ENCODE measurements around the gene COL23A1. TPM values are rescaled to one million over a fixed set of nuclear protein-coding genes. Genes with fewer than 3 reads are reported as not detected.

Gene COL23A1
- total RNA-seq, 1 experiment from 2014 or later: not detected

- Histone ChIP-seq H3K27me3 (replicated peaks; ENCODE audit: insufficient read depth, low read depth, low read length, poor library complexity) (no peaks in the 10 kb centered on the region), H3K4me3 (ENCODE audit: low read depth, low read length, poor library complexity, severe bottlenecking) (no peak overlapping the region), H3K4me1 (ENCODE audit: insufficient read depth, low read length, poor library complexity, severe bottlenecking) (no peaks in the 10 kb centered on the region), H3K9me3 (ENCODE audit: low read depth, low read length, poor library complexity, severe bottlenecking) (no peaks in the 10 kb centered on the region), H3K36me3 (ENCODE audit: insufficient read depth, low read length, poor library complexity, severe bottlenecking) (no peaks in the 10 kb centered on the region), H3K27ac (ENCODE audit: low read depth, low read length, poor library complexity, severe bottlenecking) (no peak overlapping the region)
- no peak for TF ChIP-seq CTCF (conservative IDR thresholded peaks at IDR 0.05; ENCODE audit: low read depth, low read length)
- TF ChIP-seq EZH2 (IDR thresholded peaks at IDR 0.05; ENCODE audit: borderline replicate concordance, low read depth, low read length, poor library complexity, severe bottlenecking): no peak
- no TSS peak for BruUV-seq (replicated peaks)
- DNase-seq (ENCODE audit: low spot score): no peak
- ChIA-PET POLR2A (ENCODE audit: low non-redundant PET) (no interaction called here), CTCF (no interaction called here)
- intact Hi-C loops (cut with micrococcal nuclease; ENCODE audit: unreplicated experiment): no loop called here
Observed at GRCh38 chr5:178469011-178469974, 120.9 kb downstream of the COL23A1 start.

- CTCF ChIA-PET: no interaction called here
Observed at GRCh38 chr5:178468196-178468685, 122.0 kb downstream of the COL23A1 start.

GRCh38 chr5:178467568-178468195 lies 122.5 kb downstream of the COL23A1 start:
- no peaks in the 10 kb centered on the region for H3K27me3 ChIP-seq (replicated peaks; ENCODE audit: insufficient read depth, low read depth, low read length, poor library complexity)
- ChIA-PET CTCF (no interaction called here), POLR2A (ENCODE audit: low non-redundant PET) (no interaction called here)
- no peaks in the 10 kb centered on the region for H3K4me1 ChIP-seq (ENCODE audit: insufficient read depth, low read length, poor library complexity, severe bottlenecking)
- no peak overlapping the region for H3K27ac ChIP-seq (ENCODE audit: low read depth, low read length, poor library complexity, severe bottlenecking)
- no peaks in the 10 kb centered on the region for H3K36me3 ChIP-seq (ENCODE audit: insufficient read depth, low read length, poor library complexity, severe bottlenecking)
- no peaks in the 10 kb centered on the region for H3K9me3 ChIP-seq (ENCODE audit: low read depth, low read length, poor library complexity, severe bottlenecking)
- TF ChIP-seq CTCF (conservative IDR thresholded peaks at IDR 0.05; ENCODE audit: low read depth, low read length) (no peak), EZH2 (IDR thresholded peaks at IDR 0.05; ENCODE audit: borderline replicate concordance, low read depth, low read length, poor library complexity, severe bottlenecking) (no peak)
- H3K4me3 ChIP-seq (ENCODE audit: low read depth, low read length, poor library complexity, severe bottlenecking): no peak overlapping the region
- intact Hi-C loops (cut with micrococcal nuclease; ENCODE audit: unreplicated experiment): no loop called here
- no TSS peak for BruUV-seq (replicated peaks)
- no peak for DNase-seq (ENCODE audit: low spot score)

More at GRCh38 chr5:178468196-178468685, 122.0 kb downstream of the COL23A1 start:
- TF ChIP-seq CTCF (conservative IDR thresholded peaks at IDR 0.05; ENCODE audit: low read depth, low read length) (no peak), EZH2 (IDR thresholded peaks at IDR 0.05; ENCODE audit: borderline replicate concordance, low read depth, low read length, poor library complexity, severe bottlenecking) (no peak)
- DNase-seq (ENCODE audit: low spot score): no peak
- no peak overlapping the region for H3K27ac ChIP-seq (ENCODE audit: low read depth, low read length, poor library complexity, severe bottlenecking)
- BruUV-seq (replicated peaks): no TSS peak
- POLR2A ChIA-PET (ENCODE audit: low non-redundant PET): no interaction called here
- H3K36me3 ChIP-seq (ENCODE audit: insufficient read depth, low read length, poor library complexity, severe bottlenecking): no peaks in the 10 kb centered on the region
- H3K9me3 ChIP-seq (ENCODE audit: low read depth, low read length, poor library complexity, severe bottlenecking): no peaks in the 10 kb centered on the region
- no peaks in the 10 kb centered on the region for H3K27me3 ChIP-seq (replicated peaks; ENCODE audit: insufficient read depth, low read depth, low read length, poor library complexity)
- H3K4me1 ChIP-seq (ENCODE audit: insufficient read depth, low read length, poor library complexity, severe bottlenecking): no peaks in the 10 kb centered on the region
- intact Hi-C loops (cut with micrococcal nuclease; ENCODE audit: unreplicated experiment): no loop called here
- no peak overlapping the region for H3K4me3 ChIP-seq (ENCODE audit: low read depth, low read length, poor library complexity, severe bottlenecking)
